DMS 273 treated with DMSO at 0.1 percent for 48 hours (cell line): Measurements from ENCODE around the gene CRIM1.

Source experiments
- DNase-seq: peaks from one replicate; lab custom pipeline; 2025; lab: John Stamatoyannopoulos, UW

CRIM1 gene

GRCh38 chr2:36459725-36460137 lies 104.2 kb downstream of the CRIM1 start:
- DNase-seq = no peak

GRCh38 chr2:36461039-36461681 lies 105.6 kb downstream of the CRIM1 start:
- no peak for DNase-seq

- no peak for DNase-seq
Observed at GRCh38 chr2:36462311-36462935, 106.8 kb downstream of the CRIM1 start.

- no peak for DNase-seq
Observed at GRCh38 chr2:36463365-36463764, 107.8 kb downstream of the CRIM1 start.

GRCh38 chr2:36464006-36464721 lies 108.6 kb downstream of the CRIM1 start:
- DNase-seq = no peak

- no peak for DNase-seq
Observed at GRCh38 chr2:36466135-36466534, 110.6 kb downstream of the CRIM1 start.

- no peak for DNase-seq
Observed at GRCh38 chr2:36468463-36469105, 113.0 kb downstream of the CRIM1 start.

GRCh38 chr2:36469106-36469477 lies 113.5 kb downstream of the CRIM1 start:
- no peak for DNase-seq

GRCh38 chr2:36469710-36470109 lies 114.1 kb downstream of the CRIM1 start:
- no peak for DNase-seq

- DNase-seq = no peak
Observed at GRCh38 chr2:36473230-36473629, 117.7 kb downstream of the CRIM1 start.

- DNase-seq = no peak
Observed at GRCh38 chr2:36476411-36476810, 120.8 kb downstream of the CRIM1 start.

- DNase-seq = no peak
Observed at GRCh38 chr2:36477315-36477714, 121.7 kb downstream of the CRIM1 start.

GRCh38 chr2:36477746-36478145 lies 122.2 kb downstream of the CRIM1 start:
- DNase-seq = no peak

- no peak for DNase-seq
Observed at GRCh38 chr2:36478332-36478738, 122.8 kb downstream of the CRIM1 start.

GRCh38 chr2:36478999-36479398 lies 123.4 kb downstream of the CRIM1 start:
- no peak for DNase-seq

- DNase-seq = no peak
Observed at GRCh38 chr2:36479406-36479805, 123.8 kb downstream of the CRIM1 start.

- DNase-seq = no peak
Observed at GRCh38 chr2:36480028-36480427, 124.5 kb downstream of the CRIM1 start.

- no peak for DNase-seq
Observed at GRCh38 chr2:36480636-36481035, 125.1 kb downstream of the CRIM1 start.

GRCh38 chr2:36481709-36482108 lies 126.1 kb downstream of the CRIM1 start:
- DNase-seq = no peak

GRCh38 chr2:36482576-36483214 lies 127.1 kb downstream of the CRIM1 start:
- no peak for DNase-seq

GRCh38 chr2:36483290-36483689 lies 127.7 kb downstream of the CRIM1 start:
- no peak for DNase-seq

- DNase-seq = no peak
Observed at GRCh38 chr2:36484454-36484853, 128.9 kb downstream of the CRIM1 start.
